ENCODE results near the gene DEPDC1. TPM values are rescaled to one million over a fixed set of nuclear protein-coding genes. Genes with fewer than 3 reads are reported as not detected.
"Not testable (repeated sequence)": the region's sequence is repeated elsewhere in the genome, so short reads cannot be mapped to it uniquely, and the experiment has no call there.

Gene DEPDC1
- total RNA-seq, 4 donors from 2014 or later = 0.11 TPM; not detected in 3

DNA sequence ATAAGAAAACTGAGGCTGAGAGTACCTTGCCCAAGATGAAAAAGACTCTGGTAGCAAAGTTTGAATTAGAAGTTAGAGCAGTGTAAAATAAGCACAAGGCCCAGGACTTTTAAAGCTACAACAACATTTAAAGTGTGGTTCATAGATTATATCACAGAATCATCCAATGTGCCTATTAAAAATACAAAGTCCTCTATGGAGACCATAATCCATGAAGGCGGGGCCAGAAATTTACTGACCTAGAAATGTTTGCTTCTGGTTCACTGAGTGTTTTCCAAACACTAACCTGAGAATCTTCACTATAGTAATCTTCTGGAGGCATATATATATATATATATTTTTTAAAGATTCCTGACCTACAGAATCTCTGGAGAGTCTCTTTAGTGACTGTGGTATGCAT is 12.3 kb downstream of the DEPDC1 start:
- Histone ChIP-seq H3K4me1 (no peaks in the 10 kb centered on the region), H3K4me3 (no peak overlapping the region), H3K36me3 (no peaks in the 10 kb centered on the region), H3K9me3 (no peaks in the 10 kb centered on the region), H3K27ac (no peak overlapping the region), H3K27me3 (no peaks in the 10 kb centered on the region)
- ATAC-seq (no peak), DNase-seq (no peak)
- intact Hi-C loops (cut with DNase I; ENCODE audit: low total_unique reads) = no loop called here
- in situ Hi-C loops (cut with MboI; ENCODE audit: low sequenced_read_pairs in 4 of 4) = no loop called here
- TF ChIP-seq, protein P1, sequence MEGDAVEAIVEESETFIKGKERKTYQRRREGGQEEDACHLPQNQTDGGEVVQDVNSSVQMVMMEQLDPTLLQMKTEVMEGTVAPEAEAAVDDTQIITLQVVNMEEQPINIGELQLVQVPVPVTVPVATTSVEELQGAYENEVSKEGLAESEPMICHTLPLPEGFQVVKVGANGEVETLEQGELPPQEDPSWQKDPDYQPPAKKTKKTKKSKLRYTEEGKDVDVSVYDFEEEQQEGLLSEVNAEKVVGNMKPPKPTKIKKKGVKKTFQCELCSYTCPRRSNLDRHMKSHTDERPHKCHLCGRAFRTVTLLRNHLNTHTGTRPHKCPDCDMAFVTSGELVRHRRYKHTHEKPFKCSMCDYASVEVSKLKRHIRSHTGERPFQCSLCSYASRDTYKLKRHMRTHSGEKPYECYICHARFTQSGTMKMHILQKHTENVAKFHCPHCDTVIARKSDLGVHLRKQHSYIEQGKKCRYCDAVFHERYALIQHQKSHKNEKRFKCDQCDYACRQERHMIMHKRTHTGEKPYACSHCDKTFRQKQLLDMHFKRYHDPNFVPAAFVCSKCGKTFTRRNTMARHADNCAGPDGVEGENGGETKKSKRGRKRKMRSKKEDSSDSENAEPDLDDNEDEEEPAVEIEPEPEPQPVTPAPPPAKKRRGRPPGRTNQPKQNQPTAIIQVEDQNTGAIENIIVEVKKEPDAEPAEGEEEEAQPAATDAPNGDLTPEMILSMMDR (IDR thresholded peaks at IDR 0.05 in 4 of 5, conservative IDR thresholded peaks at IDR 0.05 in 1 of 5) = no peak
- TF ChIP-seq POLR2A (IDR thresholded peaks at IDR 0.05) = no peak

DNA sequence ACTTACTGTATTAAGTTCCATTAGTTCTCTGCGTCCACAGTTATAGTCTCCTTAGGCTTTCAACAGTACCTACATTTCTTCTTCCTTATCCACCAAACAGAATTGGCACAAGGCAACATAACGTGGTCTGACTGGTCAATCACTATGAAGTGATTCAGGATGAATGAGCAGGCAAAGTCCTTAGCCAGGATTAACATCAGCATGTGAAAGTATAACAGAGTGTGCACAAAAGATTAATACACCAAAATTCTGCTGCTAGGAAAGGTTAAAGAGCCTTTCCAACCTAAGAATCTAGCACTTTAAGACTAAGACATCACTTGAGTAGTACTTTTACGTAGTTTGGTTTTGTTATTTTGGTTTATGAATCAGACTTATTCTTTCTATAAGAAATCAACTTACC is 15.8 kb downstream of the DEPDC1 start:
- intact Hi-C loops (cut with DNase I; ENCODE audit: low total_unique reads) (no loop called here), in situ Hi-C loops (cut with MboI; ENCODE audit: low sequenced_read_pairs in 4 of 4) (no loop called here)
- TF ChIP-seq POLR2A (IDR thresholded peaks at IDR 0.05) = no peak

DNA sequence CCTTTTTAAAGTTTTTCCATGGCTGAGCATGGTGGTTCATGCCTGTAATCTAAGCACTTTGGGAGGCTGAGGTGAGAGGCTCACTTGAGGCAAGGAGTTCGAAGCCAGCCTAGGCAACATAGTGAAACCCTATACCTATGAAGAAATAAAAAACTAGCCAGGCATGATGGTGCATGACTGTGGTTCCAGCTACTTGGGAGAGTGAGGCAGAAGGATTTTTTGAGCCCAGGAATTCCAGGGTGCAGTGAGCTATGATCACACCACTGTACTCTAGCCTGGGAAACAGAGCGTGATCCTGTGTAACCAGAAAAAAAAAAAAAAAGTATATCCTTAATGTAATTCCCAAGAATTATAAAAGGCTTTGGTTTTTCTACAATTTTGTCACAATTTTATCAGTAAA is 17.4 kb downstream of the DEPDC1 start:
- H3K27ac ChIP-seq = no peak overlapping the region
- DNase-seq (no peak), ATAC-seq (no peak)
- TF ChIP-seq, protein P1 (IDR thresholded peaks at IDR 0.05 in 4 of 5, conservative IDR thresholded peaks at IDR 0.05 in 1 of 5) = no peak
- TF ChIP-seq POLR2A (IDR thresholded peaks at IDR 0.05) = no peak
- H3K4me1 ChIP-seq = no peaks in the 10 kb centered on the region
- H3K27me3 ChIP-seq = no peaks in the 10 kb centered on the region
- in situ Hi-C loops (cut with MboI; ENCODE audit: low sequenced_read_pairs in 4 of 4) (no loop called here), intact Hi-C loops (cut with DNase I; ENCODE audit: low total_unique reads) (no loop called here)
- H3K36me3 ChIP-seq = no peaks in the 10 kb centered on the region
- H3K4me3 ChIP-seq = no peak overlapping the region
- H3K9me3 ChIP-seq = no peaks in the 10 kb centered on the region

More for the DNA sequence above, 15.8 kb downstream of the DEPDC1 start:
- no peaks in the 10 kb centered on the region for H3K36me3 ChIP-seq
- DNase-seq (no peak), ATAC-seq (no peak)
- H3K27ac ChIP-seq = no peak overlapping the region
- no peaks in the 10 kb centered on the region for H3K27me3 ChIP-seq
- H3K4me1 ChIP-seq = no peaks in the 10 kb centered on the region
- no peaks in the 10 kb centered on the region for H3K9me3 ChIP-seq
- no peak overlapping the region for H3K4me3 ChIP-seq

DNA sequence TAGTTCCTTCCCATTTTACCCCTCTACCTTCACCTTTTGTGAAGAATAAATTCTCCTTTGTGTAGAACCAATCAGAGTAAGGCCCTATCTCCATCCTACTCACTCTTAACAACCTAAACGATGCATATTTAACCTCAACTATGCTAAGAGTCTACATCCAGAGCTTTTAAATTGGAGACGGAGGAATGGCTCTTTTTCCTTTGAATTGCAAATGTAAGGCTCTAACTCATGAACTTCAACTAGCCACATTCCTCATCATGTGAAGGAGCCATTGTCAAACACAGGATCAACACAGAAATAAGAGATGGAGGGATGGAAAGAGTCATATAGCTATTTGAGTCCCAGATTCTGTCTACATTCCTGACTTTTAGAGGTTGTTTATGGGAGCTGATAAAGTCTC is 18.2 kb downstream of the DEPDC1 start:
- TF ChIP-seq POLR2A (IDR thresholded peaks at IDR 0.05) = no peak
- TF ChIP-seq, protein P1 (IDR thresholded peaks at IDR 0.05 in 4 of 5, conservative IDR thresholded peaks at IDR 0.05 in 1 of 5) = no peak
- DNase-seq = no peak
- Histone ChIP-seq H3K27me3 (no peaks in the 10 kb centered on the region), H3K9me3 (no peaks in the 10 kb centered on the region), H3K4me1 (no peaks in the 10 kb centered on the region), H3K4me3 (no peak overlapping the region), H3K36me3 (no peaks in the 10 kb centered on the region), H3K27ac (no peak overlapping the region)
- ATAC-seq = no peak
- in situ Hi-C loops (cut with MboI; ENCODE audit: low sequenced_read_pairs in 4 of 4) (no loop called here), intact Hi-C loops (cut with DNase I; ENCODE audit: low total_unique reads) (no loop called here)

DNA sequence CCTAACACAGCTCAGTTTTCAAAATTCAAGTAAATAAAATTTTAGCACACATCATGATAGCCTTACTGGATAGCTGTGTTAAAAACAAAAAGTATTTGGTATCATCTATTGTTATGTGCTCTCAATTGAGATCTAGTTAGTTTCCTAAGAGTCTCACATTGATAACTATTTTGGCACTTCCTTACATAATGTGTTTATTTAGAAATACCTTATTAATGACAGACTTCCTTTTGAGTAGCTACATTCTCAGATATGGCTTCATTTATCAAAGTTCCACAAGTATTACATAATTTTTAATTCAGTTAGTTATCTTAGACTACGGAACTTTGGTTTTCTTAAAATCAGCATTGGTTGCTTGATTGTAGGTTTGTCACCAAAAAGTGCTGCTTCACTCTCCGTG is 20.3 kb downstream of the DEPDC1 start:
- H3K4me1 ChIP-seq; H3K9me3 ChIP-seq; ATAC-seq; in situ Hi-C loops (cut with MboI; ENCODE audit: low sequenced_read_pairs in 4 of 4); H3K4me3 ChIP-seq; H3K27me3 ChIP-seq; intact Hi-C loops (cut with DNase I; ENCODE audit: low total_unique reads); DNase-seq; H3K27ac ChIP-seq; H3K36me3 ChIP-seq: not testable (repeated sequence)

DNA sequence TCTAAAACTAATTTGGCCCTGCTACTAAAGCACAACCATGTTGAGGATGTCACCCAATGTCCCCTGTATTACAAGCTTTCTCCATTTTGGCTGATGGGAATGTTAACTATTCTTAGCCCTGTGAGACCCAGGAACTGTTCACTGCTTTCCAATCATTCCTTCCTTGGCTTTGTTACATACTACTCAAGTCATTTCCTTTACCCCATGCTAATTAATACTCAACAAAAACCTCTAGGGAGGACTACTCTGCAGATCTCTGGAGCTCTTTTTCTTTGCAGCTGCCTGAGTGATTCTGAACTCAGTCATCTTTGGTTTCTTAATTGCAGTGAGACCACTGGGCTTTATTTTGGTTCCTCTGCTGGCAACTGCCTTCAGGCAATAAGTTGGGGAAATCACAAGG is 23.8 kb downstream of the DEPDC1 start:
- H3K27ac ChIP-seq = no peak overlapping the region
- H3K36me3 ChIP-seq = no peaks in the 10 kb centered on the region
- H3K4me3 ChIP-seq = no peak overlapping the region
- H3K27me3 ChIP-seq = no peaks in the 10 kb centered on the region
- H3K9me3 ChIP-seq = no peaks in the 10 kb centered on the region
- in situ Hi-C loops (cut with MboI; ENCODE audit: low sequenced_read_pairs in 4 of 4) = loop anchor here in 1 of 4 donors (25.0 kb wide), 1 partner anchor 1264 kb away; no protein-coding TSS in a partner anchor
- H3K4me1 ChIP-seq = no peaks in the 10 kb centered on the region
- intact Hi-C loops (cut with DNase I; ENCODE audit: low total_unique reads) = no loop called here
- DNase-seq (no peak), ATAC-seq (no peak)
- TF ChIP-seq POLR2A (IDR thresholded peaks at IDR 0.05) = no peak
- TF ChIP-seq, protein P1 (IDR thresholded peaks at IDR 0.05 in 4 of 5, conservative IDR thresholded peaks at IDR 0.05 in 1 of 5) = no peak

All from gastrocnemius medialis (tissue), 4 donors.